Osteocyte (in vitro differentiated cells): ENCODE results near the gene WDR27. TPM values are rescaled to one million over a fixed set of nuclear protein-coding genes. Genes with fewer than 3 reads are reported as not detected.
A peak's percentile ranks its signal among the peaks of the same experiment; 100 is the strongest.

ENCODE experiments used
- DNase-seq: peaks from one replicate; pipeline ENCODE4 v3.0.0; 2021; ENCODE audit warnings: mixed read lengths; ENCODE audit not compliant: unreplicated experiment; ENCODE audit errors: extremely low spot score
- H3K27ac Mint-ChIP-seq: one replicate; pipeline ENCODE4 v1.8.0; 2021; ENCODE audit warnings: mild to moderate bottlenecking, mixed read lengths; ENCODE audit not compliant: unreplicated experiment
- H3K27me3 Mint-ChIP-seq: one replicate; pipeline ENCODE4 v1.8.0; 2021; ENCODE audit warnings: mixed read lengths; ENCODE audit not compliant: unreplicated experiment
- H3K36me3 Mint-ChIP-seq: one replicate; pipeline ENCODE4 v1.8.0; 2021; ENCODE audit warnings: mixed read lengths; ENCODE audit not compliant: unreplicated experiment
- H3K4me1 Mint-ChIP-seq: one replicate; pipeline ENCODE4 v1.8.0; 2021; ENCODE audit warnings: mixed read lengths; ENCODE audit not compliant: unreplicated experiment
- H3K4me3 Mint-ChIP-seq: one replicate; pipeline ENCODE4 v1.8.0; 2021; ENCODE audit warnings: mild to moderate bottlenecking, moderate library complexity, mixed read lengths; ENCODE audit not compliant: unreplicated experiment
- H3K9me3 Mint-ChIP-seq: one replicate; pipeline ENCODE4 v1.8.0; 2021; ENCODE audit warnings: mixed read lengths; ENCODE audit not compliant: unreplicated experiment
- total RNA-seq: library from RNA; stranded (reverse); gene quantifications from 2 replicates; pipeline ENCODE4 v1.2.1, GENCODE V29; 2021
- TF ChIP-seq, protein P1 (sequence below): fragments of 200-600 bp; sonication (generic); IDR thresholded peaks from 2 replicates; pipeline ENCODE4 v1.5.0; 2021; ENCODE audit warnings: antibody characterized with exemption, mild to moderate bottlenecking, moderate library complexity

The WDR27 gene
- total RNA-seq, 1 donor from 2014 or later, result 37.4 TPM

GRCh38 chr6:169738204-169738975 lies 36.6 kb upstream of the WDR27 start:
- Mint-ChIP-seq H3K36me3 (peaks cover 2% of the 10 kb centered on the region), H3K4me3 (no peak overlapping the region), H3K4me1 (no peaks in the 10 kb centered on the region), H3K9me3 (peaks cover 4% of the 10 kb centered on the region), H3K27me3 (peaks cover 39% of the 10 kb centered on the region), H3K27ac (no peak overlapping the region)
- no peak for DNase-seq
- TF ChIP-seq, protein P1, sequence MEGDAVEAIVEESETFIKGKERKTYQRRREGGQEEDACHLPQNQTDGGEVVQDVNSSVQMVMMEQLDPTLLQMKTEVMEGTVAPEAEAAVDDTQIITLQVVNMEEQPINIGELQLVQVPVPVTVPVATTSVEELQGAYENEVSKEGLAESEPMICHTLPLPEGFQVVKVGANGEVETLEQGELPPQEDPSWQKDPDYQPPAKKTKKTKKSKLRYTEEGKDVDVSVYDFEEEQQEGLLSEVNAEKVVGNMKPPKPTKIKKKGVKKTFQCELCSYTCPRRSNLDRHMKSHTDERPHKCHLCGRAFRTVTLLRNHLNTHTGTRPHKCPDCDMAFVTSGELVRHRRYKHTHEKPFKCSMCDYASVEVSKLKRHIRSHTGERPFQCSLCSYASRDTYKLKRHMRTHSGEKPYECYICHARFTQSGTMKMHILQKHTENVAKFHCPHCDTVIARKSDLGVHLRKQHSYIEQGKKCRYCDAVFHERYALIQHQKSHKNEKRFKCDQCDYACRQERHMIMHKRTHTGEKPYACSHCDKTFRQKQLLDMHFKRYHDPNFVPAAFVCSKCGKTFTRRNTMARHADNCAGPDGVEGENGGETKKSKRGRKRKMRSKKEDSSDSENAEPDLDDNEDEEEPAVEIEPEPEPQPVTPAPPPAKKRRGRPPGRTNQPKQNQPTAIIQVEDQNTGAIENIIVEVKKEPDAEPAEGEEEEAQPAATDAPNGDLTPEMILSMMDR, result no peak

- Mint-ChIP-seq H3K27me3 (peaks cover 32% of the 10 kb centered on the region), H3K4me3 (no peak overlapping the region), H3K36me3 (peaks cover 2% of the 10 kb centered on the region), H3K4me1 (peaks cover 7% of the 10 kb centered on the region), H3K9me3 (no peaks in the 10 kb centered on the region), H3K27ac (no peak overlapping the region)
- DNase-seq, result no peak
- TF ChIP-seq, protein P1, result no peak
These were observed 28.1 kb upstream of the WDR27 start for GRCh38 chr6:169729961-169730360.

DNA sequence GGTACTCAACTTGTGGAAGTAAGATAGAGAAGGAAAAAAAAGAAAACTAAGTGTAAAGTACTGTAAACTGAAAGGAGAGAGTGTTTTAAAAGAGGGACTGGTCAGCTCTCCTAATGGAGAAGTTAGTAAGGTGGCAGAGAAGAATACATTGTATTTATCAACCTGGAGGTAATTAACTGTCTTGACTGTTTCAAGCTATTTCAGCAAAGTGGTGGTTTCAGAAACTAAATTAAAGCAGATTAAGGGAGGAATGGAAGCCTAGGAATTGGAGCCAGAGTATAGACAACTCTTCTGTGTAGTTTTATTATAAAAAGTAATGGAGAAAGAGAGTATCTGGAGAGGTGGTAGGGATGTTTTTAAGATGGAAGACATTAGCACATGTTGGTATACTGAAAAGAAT lies 25.1 kb upstream of the WDR27 start:
- Mint-ChIP-seq H3K9me3 (no peaks in the 10 kb centered on the region), H3K27me3 (peaks cover 5% of the 10 kb centered on the region), H3K4me1 (peaks cover 21% of the 10 kb centered on the region), H3K36me3 (no peaks in the 10 kb centered on the region), H3K4me3 (no peak overlapping the region), H3K27ac (no peak overlapping the region)
- TF ChIP-seq, protein P1, result no peak
- DNase-seq, result no peak

DNA sequence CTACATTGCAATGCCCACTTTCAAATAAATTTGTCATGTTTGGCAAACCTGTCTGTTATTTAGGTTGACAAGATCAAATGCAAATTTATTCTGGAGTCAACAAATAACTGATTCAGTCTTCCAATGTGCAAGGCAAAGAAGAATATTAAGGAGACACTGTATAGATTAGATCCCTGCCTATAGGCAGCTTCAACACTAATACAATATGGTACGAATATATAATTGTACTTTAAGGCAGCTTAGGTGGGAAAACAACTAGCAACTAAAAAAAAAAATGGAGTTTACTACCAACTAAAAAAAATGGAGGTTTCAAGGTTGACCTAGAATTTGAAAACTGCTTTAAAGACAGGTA lies 24.2 kb upstream of the WDR27 start:
- Mint-ChIP-seq H3K27me3 (peaks cover 3% of the 10 kb centered on the region), H3K9me3 (no peaks in the 10 kb centered on the region), H3K4me3 (peak overlapping the region; percentile 79), H3K27ac (peak overlapping the region; percentile 58), H3K36me3 (no peaks in the 10 kb centered on the region), H3K4me1 (peaks cover 27% of the 10 kb centered on the region)
- DNase-seq, result no peak
- TF ChIP-seq, protein P1, result no peak

GRCh38 chr6:169725125-169726048 lies 23.6 kb upstream of the WDR27 start:
- Mint-ChIP-seq H3K9me3 (no peaks in the 10 kb centered on the region), H3K27me3 (no peaks in the 10 kb centered on the region), H3K4me1 (peaks cover 28% of the 10 kb centered on the region), H3K36me3 (no peaks in the 10 kb centered on the region), H3K27ac (peak overlapping the region; percentile 86), H3K4me3 (peak overlapping the region; percentile 79)
- TF ChIP-seq, protein P1, result no peak
- DNase-seq, result no peak
